Colon (tissue), 2 donors: ENCODE data around the gene CFAP20.

Experiments used
- FAIRE-seq: peaks from 2 replicates; lab custom pipeline; 2012; peaks lifted over from hg19 to GRCh38; lab: Jason Lieb, UNC
- donor health status: control.
- donor health status: control.

The CFAP20 gene

GRCh38 chr16:58124601-58124915, 4.6 kb downstream of the CFAP20 start:
- FAIRE-seq: no peak

- no peak for FAIRE-seq
Measured at GRCh38 chr16:58123896-58124600, 5.1 kb downstream of the CFAP20 start.

- FAIRE-seq: no peak
Measured at GRCh38 chr16:58121132-58121531, 8.0 kb downstream of the CFAP20 start.

- no peak for FAIRE-seq
Measured at GRCh38 chr16:58120234-58120633, 8.9 kb downstream of the CFAP20 start.

- FAIRE-seq: no peak
Measured at GRCh38 chr16:58119509-58119845, 9.7 kb downstream of the CFAP20 start.

GRCh38 chr16:58118801-58119508, 10.2 kb downstream of the CFAP20 start:
- FAIRE-seq: no peak

GRCh38 chr16:58116529-58116928, 12.7 kb downstream of the CFAP20 start:
- FAIRE-seq: no peak

GRCh38 chr16:58116081-58116480, 13.1 kb downstream of the CFAP20 start:
- FAIRE-seq: no peak

- FAIRE-seq: no peak
Measured at GRCh38 chr16:58114827-58115825, 14.1 kb downstream of the CFAP20 start.

GRCh38 chr16:58111302-58111627, 17.9 kb downstream of the CFAP20 start:
- no peak for FAIRE-seq

GRCh38 chr16:58110571-58111301, 18.4 kb downstream of the CFAP20 start:
- no peak for FAIRE-seq

GRCh38 chr16:58109881-58110280, 19.3 kb downstream of the CFAP20 start:
- no peak for FAIRE-seq

- FAIRE-seq: no peak
Measured at GRCh38 chr16:58109330-58109729, 19.9 kb downstream of the CFAP20 start.

GRCh38 chr16:58107709-58108108, 21.5 kb downstream of the CFAP20 start:
- no peak for FAIRE-seq

- no peak for FAIRE-seq
Measured at GRCh38 chr16:58107228-58107627, 22.0 kb downstream of the CFAP20 start.

GRCh38 chr16:58105631-58106030, 23.6 kb downstream of the CFAP20 start:
- FAIRE-seq: no peak

- FAIRE-seq: no peak
Measured at GRCh38 chr16:58102665-58103392, 26.4 kb downstream of the CFAP20 start.

- FAIRE-seq: no peak
Measured at GRCh38 chr16:58099956-58100300, 29.3 kb downstream of the CFAP20 start.

- no peak for FAIRE-seq
Measured at GRCh38 chr16:58099097-58099955, 29.9 kb downstream of the CFAP20 start.

GRCh38 chr16:58098207-58099096, 30.7 kb downstream of the CFAP20 start:
- no peak for FAIRE-seq
